Endothelial cell of umbilical vein (primary cell): Measurements from ENCODE around the gene PIAS2. TPM values are rescaled to one million over a fixed set of nuclear protein-coding genes. Genes with fewer than 3 reads are reported as not detected.

Experiments used
- BruUV-seq: library from RNA; stranded (reverse); fragments of 400-500 nt; replicated peaks from 2 replicates; lab custom pipeline; 2021; lab: Mats Ljungman, UMichigan
- CTCF ChIA-PET: fragments of 300-600, 350-600 bp; sonication (Branson Sonifier 250); formaldehyde crosslinking; loops from one replicate; lab custom pipeline; 2021; ENCODE audit warnings: antibody characterized with exemption, inconsistent platforms; lab: Charles Lee
- POLR2A ChIA-PET: fragments of 300-600, 350-600 bp; sonication (Branson Sonifier 250); formaldehyde crosslinking; loops from one replicate; lab custom pipeline; 2021; ENCODE audit warnings: antibody characterized with exemption, inconsistent platforms; lab: Charles Lee
- DNase-seq: peaks from one replicate; pipeline ENCODE4 v3.0.0-alpha.2; 2011; ENCODE audit warnings: low read depth, low spot score
- FAIRE-seq: peaks from 2 replicates; lab custom pipeline; 2011; peaks lifted over from hg19 to GRCh38; lab: Jason Lieb, UNC
- H2AFZ ChIP-seq: 2 replicates; pipeline ENCODE4 v1.6.0; 2012; ENCODE audit warnings: low read depth, low read length, control low read depth, inconsistent platforms
- H3K27ac ChIP-seq: 2 replicates; pipeline ENCODE4 v1.5.1; 2011; ENCODE audit warnings: low read depth, mild to moderate bottlenecking, control low read depth, low read length, moderate library complexity; ENCODE audit not compliant: insufficient read depth
- H3K27me3 ChIP-seq, 2 experiments: 2 replicates each; pipeline versions ENCODE4 v1.6.0 to v1.6.1; 2011; ENCODE audit warnings: low read length in 2 of 2, mixed read lengths in 1 of 2; ENCODE audit not compliant: control insufficient read depth in 2 of 2, insufficient read depth in 2 of 2
- H3K36me3 ChIP-seq, 2 experiments: 2 replicates in 1 of 2; 3 replicates in 1 of 2; pipeline ENCODE4 v1.5.1; 2011; ENCODE audit warnings: low read length in 2 of 2, mild to moderate bottlenecking in 1 of 2, moderate library complexity in 1 of 2; ENCODE audit not compliant: control insufficient read depth in 2 of 2, insufficient read depth in 2 of 2; ENCODE audit errors: extremely low read depth in 1 of 2
- H3K4me1 ChIP-seq: 3 replicates; pipeline ENCODE4 v1.5.1; 2011; ENCODE audit warnings: mild to moderate bottlenecking, low read length; ENCODE audit not compliant: control insufficient read depth, insufficient read depth; ENCODE audit errors: extremely low read depth
- H3K4me2 ChIP-seq: 2 replicates; pipeline ENCODE4 v1.6.1; 2011; ENCODE audit warnings: low read length, control low read depth, mixed read lengths; ENCODE audit not compliant: insufficient read depth
- H3K4me3 ChIP-seq, 3 experiments: fragments of 200-600 bp in 1 of 3; sonication (generic), shearing (Covaris generic) in 1 of 3; replicated peaks in 1 of 3; 2 replicates each; pipeline ENCODE4 v1.5.1; 2011 to 2016; ENCODE audit warnings: control low read depth in 3 of 3, low read length in 3 of 3, mild to moderate bottlenecking in 2 of 3, inconsistent platforms in 1 of 3, low read depth in 1 of 3, moderate library complexity in 1 of 3; ENCODE audit not compliant: insufficient read depth in 1 of 3
- H3K79me2 ChIP-seq: 2 replicates; pipeline ENCODE4 v1.6.0; 2012; ENCODE audit warnings: low read length, inconsistent platforms; ENCODE audit not compliant: control insufficient read depth, insufficient read depth
- H3K9ac ChIP-seq: replicated peaks from 2 replicates; pipeline ENCODE3; 2011; ENCODE audit warnings: low read length, control low read depth; ENCODE audit not compliant: insufficient read depth; ENCODE audit errors: extremely low read depth
- H3K9me1 ChIP-seq: replicated peaks from 3 replicates; pipeline ENCODE4 v1.6.0; 2011; ENCODE audit warnings: mild to moderate bottlenecking, low read length; ENCODE audit not compliant: control insufficient read depth, insufficient read depth; ENCODE audit errors: extremely low read depth
- H3K9me3 ChIP-seq: replicated peaks from 2 replicates; pipeline ENCODE4 v1.5.1; 2012; ENCODE audit warnings: low read length, inconsistent platforms; ENCODE audit not compliant: control insufficient read depth, insufficient read depth
- H4K20me1 ChIP-seq: replicated peaks from 2 replicates; pipeline ENCODE3; 2011; ENCODE audit warnings: mild to moderate bottlenecking, low read length; ENCODE audit not compliant: control insufficient read depth, insufficient read depth; ENCODE audit errors: extremely low read depth
- CTCF ChIP-seq, 2 donors: IDR thresholded peaks; 1 replicate in 1 of 2; 2 replicates in 1 of 2; pipeline ENCODE4 v1.5.1; 2011; ENCODE audit warnings: low read length in 2 of 2, mild to moderate bottlenecking in 2 of 2, moderate library complexity in 2 of 2, control low read depth in 1 of 2, inconsistent platforms in 1 of 2, low read depth in 1 of 2; ENCODE audit not compliant: insufficient read depth in 1 of 2; ENCODE audit errors: extremely low read depth in 1 of 2
- EZH2 ChIP-seq: IDR thresholded peaks from 2 replicates; pipeline ENCODE4 v1.6.1; 2012; ENCODE audit warnings: borderline replicate concordance, low read depth, mild to moderate bottlenecking, moderate library complexity, low read length, inconsistent platforms; ENCODE audit not compliant: severe bottlenecking
- FOS ChIP-seq: IDR thresholded peaks from 2 replicates; pipeline ENCODE4 v1.6.1; 2011; ENCODE audit warnings: mild to moderate bottlenecking, low read length, moderate library complexity, borderline replicate concordance; ENCODE audit not compliant: insufficient read depth
- GATA2 ChIP-seq: IDR thresholded peaks from 2 replicates; pipeline ENCODE4 v1.7.0; 2011; ENCODE audit warnings: low read depth, mild to moderate bottlenecking, moderate library complexity, mixed read lengths, low read length; ENCODE audit not compliant: insufficient read length, insufficient read depth
- JUN ChIP-seq: IDR thresholded peaks from 2 replicates; pipeline ENCODE4 v1.6.1; 2011; ENCODE audit warnings: borderline replicate concordance, low read depth; ENCODE audit not compliant: insufficient read length, insufficient read depth
- MYC ChIP-seq: IDR thresholded peaks from one replicate; pipeline ENCODE4 v1.6.1; 2011; ENCODE audit warnings: mild to moderate bottlenecking, low read depth, low read length
- POLR2A ChIP-seq: IDR thresholded peaks from 2 replicates; pipeline ENCODE4 v1.6.1; 2012; ENCODE audit warnings: low read depth, mild to moderate bottlenecking, control low read depth, low read length
- POLR2AphosphoS5 ChIP-seq: IDR thresholded peaks from 2 replicates; pipeline ENCODE4 v1.6.1; 2012; ENCODE audit warnings: low read depth, mild to moderate bottlenecking, control low read depth, low read length, moderate library complexity; ENCODE audit not compliant: insufficient read depth
- dilution Hi-C: fragments of 300-500 bp; cut with MboI; formaldehyde crosslinking; loops from one replicate; pipeline ENCODE4 v1.15.0; 2019; ENCODE audit warnings: low sequenced_read_pairs; ENCODE audit not compliant: extremely low pct_ligation_motif_present
- intact Hi-C: fragments of 100-400 bp; cut with micrococcal nuclease; formaldehyde crosslinking; loops from one replicate; pipeline ENCODE4 v1.10.0; 2022
- polyA plus RNA-seq, 4 experiments: library from polyadenylated mRNA; depleted of rRNA in 3 of 4; stranded (reverse) in 3 of 4; unstranded in 1 of 4; fragments of >200 nt; gene quantifications; 2 replicates each; pipeline versions ENCODE4 v1.2.1 to v1.2.3, GENCODE V29; 2011 to 2012; ENCODE audit warnings: missing spikeins in 1 of 4
- total RNA-seq: library from RNA; stranded (reverse); gene quantifications from 2 replicates; pipeline ENCODE4 v1.2.3, GENCODE V29; 2021
- TF ChIP-seq, protein P1 (sequence below): IDR thresholded peaks from 2 replicates; pipeline ENCODE4 v1.6.1; 2011; ENCODE audit not compliant: insufficient read depth, insufficient read length

PIAS2 gene
- total and polyA plus RNA-seq, 2 donors (not counting 3 experiments of a cell fraction or from before 2014, with no cell fraction given) = 7.0 to 34.3 TPM

- dilution Hi-C loops = no loop called here
Measured at GRCh38 chr18:46772357-46772756, 144.9 kb downstream of the PIAS2 start.

More at GRCh38 chr18:46772357-46772756, 144.9 kb downstream of the PIAS2 start:
- intact Hi-C loops = no loop called here
- H3K27ac ChIP-seq = no peak overlapping the region
- ChIA-PET CTCF (interaction anchor here (1.1 kb wide), 1 partner anchor 114 kb away, joined by 4 read pairs; no protein-coding TSS in a partner anchor), POLR2A (no interaction called here)
- H3K36me3 ChIP-seq = no peaks in the 10 kb centered on the region
- no peaks in the 10 kb centered on the region for H4K20me1 ChIP-seq
- H3K79me2 ChIP-seq = no peaks in the 10 kb centered on the region
- H3K4me1 ChIP-seq = no peaks in the 10 kb centered on the region
- BruUV-seq = no TSS peak
- no peak overlapping the region for H2AFZ ChIP-seq
- no peaks in the 10 kb centered on the region for H3K9me1 ChIP-seq
- no peak overlapping the region for H3K4me2 ChIP-seq
- H3K4me3 ChIP-seq = no peak overlapping the region
- DNase-seq (no peak), FAIRE-seq (no peak)
- H3K27me3 ChIP-seq = no peaks in the 10 kb centered on the region
- H3K9ac ChIP-seq = no peak overlapping the region
- TF ChIP-seq, protein P1, sequence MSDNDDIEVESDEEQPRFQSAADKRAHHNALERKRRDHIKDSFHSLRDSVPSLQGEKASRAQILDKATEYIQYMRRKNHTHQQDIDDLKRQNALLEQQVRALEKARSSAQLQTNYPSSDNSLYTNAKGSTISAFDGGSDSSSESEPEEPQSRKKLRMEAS = no peak
- TF ChIP-seq EZH2 (no peak), POLR2A (no peak), MYC (no peak), FOS (no peak), POLR2AphosphoS5 (no peak), GATA2 (no peak), JUN (no peak), CTCF (IDR thresholded peaks at IDR 0.05; ENCODE audit: extremely low read depth in 1 of 2, insufficient read depth in 1 of 2, low read depth in 1 of 2, low read length in 2 of 2) (no peak)
- no peaks in the 10 kb centered on the region for H3K9me3 ChIP-seq
